Motor neuron (in vitro differentiated cells): ENCODE data around the gene SRGAP2C. TPM values are rescaled to one million over a fixed set of nuclear protein-coding genes. Genes with fewer than 3 reads are reported as not detected.
"Not testable (repeated sequence)": the region's sequence is repeated elsewhere in the genome, so short reads cannot be mapped to it uniquely, and the experiment has no call there.

Experiments used
- ATAC-seq, 8 experiments: fragments of 200-7000 bp; cut with Tn5 transposase; replicated peaks in 6 of 8; 2 replicates each; pipeline ENCODE4 v1.8.0; 2021; ENCODE audit warnings: mild to moderate bottlenecking in 8 of 8, moderate library complexity in 8 of 8
- H3K27ac ChIP-seq, 2 donors: fragments of 250-450 bp; sonication (Bioruptor Pico); 2 replicates each; pipeline ENCODE4 v1.9.0; 2021; ENCODE audit warnings: antibody characterized with exemption in 2 of 2, mild to moderate bottlenecking in 2 of 2, moderate library complexity in 1 of 2
- H3K4me1 ChIP-seq, 2 donors: fragments of 250-450 bp; sonication (Bioruptor Pico); replicated peaks in 1 of 2; 2 replicates each; pipeline ENCODE4 v1.6.1; 2021; ENCODE audit warnings: antibody characterized with exemption in 2 of 2, mild to moderate bottlenecking in 2 of 2, moderate library complexity in 1 of 2
- H3K4me3 ChIP-seq, 5 donors: fragments of 250-450 bp; sonication (Bioruptor Pico); 2 replicates each; pipeline ENCODE4 v1.9.0; 2021; ENCODE audit warnings: antibody characterized with exemption in 5 of 5, mild to moderate bottlenecking in 5 of 5, moderate library complexity in 4 of 5
- WGBS, 10 experiments: fragments of 450-650 bp; shearing (Covaris generic); methylation state at CpG; one replicate each; pipeline ENCODE4 v1.0.0; 2022; 5-methylcytosine and 5-hydroxymethylcytosine counted together
- in situ Hi-C, 9 experiments: fragments of 400-800 bp; cut with MboI; loops; one replicate each; pipeline ENCODE4 v1.15.0; 2021; ENCODE audit warnings: low sequenced_read_pairs in 9 of 9, low pct_unique_long_range_greater_than_20kb in 2 of 9; ENCODE audit not compliant: unreplicated experiment in 9 of 9
- total RNA-seq, 8 experiments: library from RNA; unstranded; fragments of 300-600 nt; gene quantifications; 2 replicates each; pipeline versions ENCODE4 v1.2.3 to v1.2.4, GENCODE V29; 2022

Gene SRGAP2C
- total RNA-seq, 8 experiments from 2014 or later = 11.4 to 26.6 (median 16.4) TPM

GRCh38 chr1:121378757-121379156 is 194.0 kb downstream of the SRGAP2C start:
- H3K4me3 ChIP-seq, ATAC-seq, H3K27ac ChIP-seq, in situ Hi-C loops, H3K4me1 ChIP-seq: not testable (repeated sequence)
- 100% methylated on average over 1 of the region's 5 CpGs; no CpG with 5 or more reads in 8 of the 10 experiments for WGBS, 10 experiments

GRCh38 chr1:121384754-121385153 is 200.0 kb downstream of the SRGAP2C start:
- 100% methylated on average over 2 of the region's 4 CpGs; no CpG with 5 or more reads in 9 of the 10 experiments for WGBS, 10 experiments
- in situ Hi-C loops, H3K4me3 ChIP-seq, H3K4me1 ChIP-seq, H3K27ac ChIP-seq: not testable (repeated sequence)
- peak in 4 of 8 experiments; percentile 3 to 65 (median 22) for ATAC-seq

DNA sequence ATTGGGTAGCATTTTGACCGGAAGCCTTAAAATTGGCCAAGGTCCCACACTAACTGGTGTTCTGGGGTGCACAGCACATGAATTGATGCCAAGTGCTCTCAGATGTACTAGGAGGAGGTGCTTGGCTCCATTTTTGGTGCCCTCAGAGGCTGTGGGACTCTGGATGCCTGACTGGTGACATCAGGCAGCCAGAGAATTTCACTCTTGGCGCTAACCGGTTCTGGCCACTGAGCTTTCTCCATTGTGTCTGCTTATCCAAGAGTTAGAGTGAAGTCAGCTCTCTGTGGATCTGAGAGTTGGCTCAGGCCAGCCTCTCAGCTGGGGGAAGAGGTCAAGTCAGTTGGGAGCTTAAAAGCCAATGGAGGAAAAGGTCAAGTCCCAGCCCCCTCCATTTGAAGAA is 200.4 kb downstream of the SRGAP2C start:
- H3K4me1 ChIP-seq, in situ Hi-C loops, H3K4me3 ChIP-seq, H3K27ac ChIP-seq: not testable (repeated sequence)
- WGBS, 10 experiments = no CpG with 5 or more reads among the region's 3 CpGs
- peak in 7 of 8 experiments; percentile 54 to 93 (median 76) for ATAC-seq

- H3K4me3 ChIP-seq, H3K4me1 ChIP-seq, in situ Hi-C loops, H3K27ac ChIP-seq: not testable (repeated sequence)
- no CpG with 5 or more reads among the region's 8 CpGs for WGBS, 10 experiments
- peak in 5 of 8 experiments; percentile 39 to 91 (median 65) for ATAC-seq
Measured at GRCh38 chr1:121385563-121386288, 201.0 kb downstream of the SRGAP2C start.

DNA sequence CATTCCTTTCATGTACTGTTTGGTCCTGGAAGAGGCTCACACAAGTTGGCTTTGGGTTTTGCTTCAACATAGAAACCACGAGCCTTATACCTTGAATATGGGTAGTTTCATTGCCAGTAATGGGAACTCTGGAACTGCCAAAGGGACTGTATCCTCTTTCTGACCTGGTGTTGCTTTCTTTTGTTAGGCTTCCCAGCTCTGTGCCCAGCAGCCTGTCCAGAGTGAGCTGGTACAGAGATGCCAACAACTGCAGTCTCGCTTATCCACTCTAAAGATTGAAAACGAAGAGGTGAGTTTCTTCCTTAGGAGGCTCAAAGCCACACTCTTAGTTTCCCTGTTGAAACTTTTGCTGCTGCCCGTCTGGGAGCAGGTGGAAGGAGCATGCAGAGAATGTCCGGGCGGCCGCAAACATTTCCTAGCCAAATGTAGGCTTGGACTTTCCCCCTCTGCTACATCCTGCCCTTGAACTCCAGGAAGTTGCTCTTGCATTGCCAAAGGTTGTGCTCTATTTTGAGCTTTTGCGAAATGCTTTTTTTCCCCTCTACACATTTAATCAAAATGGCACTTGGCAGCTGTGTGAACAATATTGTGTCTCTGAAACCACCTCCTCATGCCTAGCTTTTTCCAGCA is 201.7 kb downstream of the SRGAP2C start:
- H3K4me3 ChIP-seq, ATAC-seq, in situ Hi-C loops, H3K27ac ChIP-seq, H3K4me1 ChIP-seq: not testable (repeated sequence)
- WGBS, 10 experiments = no CpG with 5 or more reads among the region's 8 CpGs

DNA sequence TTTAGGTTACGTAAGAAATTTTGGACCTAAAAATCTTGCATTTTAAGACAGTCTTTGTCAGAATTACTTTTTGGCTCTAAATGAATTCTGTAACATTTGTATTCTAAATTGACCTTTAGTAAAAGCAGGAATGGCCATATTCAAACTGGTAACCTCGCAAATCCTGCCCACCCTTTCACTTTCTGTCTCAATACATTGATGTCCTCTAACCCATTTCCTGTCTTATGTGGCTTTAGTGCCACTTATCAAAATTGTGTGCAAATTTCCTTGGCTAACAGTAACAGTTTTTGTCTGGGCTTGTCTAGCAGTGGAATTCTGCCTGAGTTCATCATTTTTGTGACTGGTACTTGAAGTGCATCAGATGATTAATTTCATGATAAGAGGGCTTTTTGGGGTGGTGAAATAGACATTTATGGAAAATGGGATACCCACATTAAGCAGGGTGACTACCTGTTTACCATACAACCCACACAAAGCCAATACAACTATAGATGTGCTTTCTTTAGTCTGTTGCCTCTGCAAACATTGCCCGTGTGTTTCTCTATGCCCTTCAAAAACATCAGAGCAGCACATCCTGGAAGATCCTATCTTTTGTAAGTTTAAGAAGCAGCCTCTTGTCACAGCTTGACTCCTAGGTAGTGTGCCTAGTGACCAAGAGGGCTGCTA is 205.3 kb downstream of the SRGAP2C start:
- H3K4me3 ChIP-seq, ATAC-seq, H3K4me1 ChIP-seq, H3K27ac ChIP-seq, in situ Hi-C loops: not testable (repeated sequence)
- WGBS, 10 experiments = no CpG with 5 or more reads among the region's 3 CpGs

- 94 to 100% (median 100%) methylated on average over 2 of the region's 3 CpGs; no CpG with 5 or more reads in 5 of the 10 experiments for WGBS, 10 experiments
- H3K27ac ChIP-seq, ATAC-seq, H3K4me1 ChIP-seq, H3K4me3 ChIP-seq, in situ Hi-C loops: not testable (repeated sequence)
Measured at GRCh38 chr1:121392130-121392529, 207.4 kb downstream of the SRGAP2C start.

GRCh38 chr1:121395718-121396201 is 211.0 kb downstream of the SRGAP2C start:
- peak overlapping the region; percentile 38 to 52 (median 45) for H3K4me3 ChIP-seq
- H3K27ac ChIP-seq, ATAC-seq, H3K4me1 ChIP-seq, in situ Hi-C loops: not testable (repeated sequence)
- no CpG with 5 or more reads among the region's 38 CpGs for WGBS, 10 experiments

DNA sequence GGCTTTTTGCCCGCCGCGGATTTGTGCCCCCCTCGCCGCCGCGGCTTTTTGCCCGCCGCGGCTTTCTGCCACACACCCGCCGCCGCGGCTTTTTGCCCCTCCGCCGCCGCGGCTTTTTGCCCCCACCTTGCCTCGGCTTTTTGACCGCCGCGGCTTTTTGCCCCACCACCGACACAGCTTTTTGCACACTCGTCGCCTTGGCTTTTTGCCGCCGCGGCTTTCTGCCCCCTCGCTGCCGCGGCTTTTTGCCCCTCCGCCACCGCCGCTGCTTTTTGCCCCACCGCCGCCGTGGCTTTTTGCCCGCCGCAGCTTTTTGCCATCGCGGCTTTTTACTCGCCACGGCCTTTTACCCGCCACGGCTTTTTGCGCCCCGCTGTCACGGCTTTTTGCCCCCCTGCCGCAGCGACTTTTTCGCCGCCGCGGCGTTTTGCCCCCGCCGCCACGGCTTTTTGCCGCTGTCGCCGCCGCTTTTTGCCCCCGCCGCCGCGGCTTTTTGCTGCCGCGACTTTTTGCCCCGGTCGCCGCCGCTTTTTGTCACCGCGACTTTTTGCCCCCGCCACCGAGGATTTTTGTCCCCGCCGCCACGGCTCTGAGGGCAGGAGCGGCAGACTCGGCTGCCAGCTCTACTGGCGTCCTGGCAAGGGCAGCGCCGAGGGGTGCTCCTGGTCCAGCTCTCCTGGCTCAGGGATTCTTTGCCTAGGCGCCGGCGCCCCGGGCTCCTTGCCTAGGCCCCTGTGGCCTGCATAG is 211.7 kb downstream of the SRGAP2C start:
- H3K27ac ChIP-seq, ATAC-seq: not testable (repeated sequence)
- WGBS, 10 experiments = no CpG with 5 or more reads among the region's 88 CpGs

DNA sequence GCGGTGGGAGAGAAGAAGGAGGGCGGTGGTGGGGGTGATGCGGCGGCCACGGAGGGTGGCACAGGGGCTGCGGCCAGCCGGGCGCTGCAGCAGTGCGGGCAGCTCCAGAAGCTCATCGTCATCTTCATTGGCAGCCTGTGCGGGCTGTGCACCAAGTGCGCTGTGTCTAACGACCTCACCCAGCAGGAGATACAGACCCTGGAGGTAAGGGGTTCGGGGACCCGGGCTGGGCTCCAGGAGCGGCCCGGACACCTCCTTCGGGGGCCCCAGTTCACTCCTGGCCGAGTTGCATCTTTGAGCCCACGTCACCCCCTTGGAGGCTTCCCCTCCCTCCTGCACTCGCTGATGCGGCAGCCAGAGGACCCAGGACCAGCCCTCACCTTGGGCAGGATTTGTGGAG is 212.3 kb downstream of the SRGAP2C start:
- no CpG with 5 or more reads among the region's 22 CpGs for WGBS, 10 experiments
- ATAC-seq, in situ Hi-C loops: not testable (repeated sequence)

More for the DNA sequence above, 211.7 kb downstream of the SRGAP2C start:
- H3K4me1 ChIP-seq, in situ Hi-C loops: not testable (repeated sequence)
- peak overlapping the region; percentile 38 to 52 (median 45) for H3K4me3 ChIP-seq

DNA sequence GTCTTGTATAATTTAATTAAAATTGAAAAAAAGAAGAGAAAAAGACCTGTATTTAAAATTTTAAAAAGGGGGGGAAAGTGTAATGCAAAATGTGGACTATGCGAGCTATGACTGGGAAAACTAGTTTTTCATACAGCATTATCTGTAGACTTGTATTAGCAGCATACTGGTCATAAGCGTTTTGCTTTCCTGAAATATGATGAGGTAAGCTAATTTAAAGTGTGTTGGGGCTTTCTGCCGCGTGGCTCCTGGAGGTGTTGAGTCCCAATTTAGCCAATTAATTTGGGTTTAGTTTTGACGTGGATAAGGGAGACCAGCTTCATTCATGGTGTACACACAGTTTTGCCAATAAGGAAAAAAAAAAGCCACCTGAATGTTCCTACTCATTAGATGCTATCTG is 214.4 kb downstream of the SRGAP2C start:
- 82% methylated on average over 4 of the region's 5 CpGs; no CpG with 5 or more reads in 9 of the 10 experiments for WGBS, 10 experiments
- ATAC-seq, H3K27ac ChIP-seq, H3K4me1 ChIP-seq, H3K4me3 ChIP-seq, in situ Hi-C loops: not testable (repeated sequence)

More for the DNA sequence above, 212.3 kb downstream of the SRGAP2C start:
- not testable (repeated sequence) for H3K4me1 ChIP-seq, H3K27ac ChIP-seq
- peak overlapping the region in 1 of 5 donors; percentile 50 for H3K4me3 ChIP-seq

GRCh38 chr1:121400108-121400507 is 215.3 kb downstream of the SRGAP2C start:
- 77 to 97% (median 90%) methylated on average over 3 of the region's 3 CpGs for WGBS, 10 experiments
- H3K4me3 ChIP-seq, H3K4me1 ChIP-seq, H3K27ac ChIP-seq, ATAC-seq: not testable (repeated sequence)
- in situ Hi-C loops = loop anchor here in 1 of 9 experiments (25.0 kb wide), 1 partner anchor 112 kb away; no protein-coding TSS in a partner anchor
